Measurements from ENCODE around the gene IRF7.

- TF ChIP-seq CTCF (conservative IDR thresholded peaks at IDR 0.05; ENCODE audit: low read depth in 2 of 2) (no peak), EZH2phosphoT487 (IDR thresholded peaks at IDR 0.05; ENCODE audit: unreplicated experiment) (no peak), EZH2 (IDR thresholded peaks at IDR 0.05; ENCODE audit: low read depth, unreplicated experiment) (no peak), ZNF114 (CRISPR knock-in tag; IDR thresholded peaks at IDR 0.05) (no peak), REST (IDR thresholded peaks at IDR 0.05; ENCODE audit: unreplicated experiment) (no peak), CREB1 (CRISPR knock-in tag; IDR thresholded peaks at IDR 0.05; ENCODE audit: low read depth) (no peak), POLR2AphosphoS5 (IDR thresholded peaks at IDR 0.05; ENCODE audit: low read depth) (no peak), JUNB (IDR thresholded peaks at IDR 0.05; ENCODE audit: unreplicated experiment) (no peak), STAT1 (IDR thresholded peaks at IDR 0.05; ENCODE audit: unreplicated experiment) (no peak), ZNF331 (CRISPR knock-in tag; IDR thresholded peaks at IDR 0.05; ENCODE audit: low read depth) (no peak), ETS1 (IDR thresholded peaks at IDR 0.05) (no peak)
- TF ChIP-seq, protein P1, sequence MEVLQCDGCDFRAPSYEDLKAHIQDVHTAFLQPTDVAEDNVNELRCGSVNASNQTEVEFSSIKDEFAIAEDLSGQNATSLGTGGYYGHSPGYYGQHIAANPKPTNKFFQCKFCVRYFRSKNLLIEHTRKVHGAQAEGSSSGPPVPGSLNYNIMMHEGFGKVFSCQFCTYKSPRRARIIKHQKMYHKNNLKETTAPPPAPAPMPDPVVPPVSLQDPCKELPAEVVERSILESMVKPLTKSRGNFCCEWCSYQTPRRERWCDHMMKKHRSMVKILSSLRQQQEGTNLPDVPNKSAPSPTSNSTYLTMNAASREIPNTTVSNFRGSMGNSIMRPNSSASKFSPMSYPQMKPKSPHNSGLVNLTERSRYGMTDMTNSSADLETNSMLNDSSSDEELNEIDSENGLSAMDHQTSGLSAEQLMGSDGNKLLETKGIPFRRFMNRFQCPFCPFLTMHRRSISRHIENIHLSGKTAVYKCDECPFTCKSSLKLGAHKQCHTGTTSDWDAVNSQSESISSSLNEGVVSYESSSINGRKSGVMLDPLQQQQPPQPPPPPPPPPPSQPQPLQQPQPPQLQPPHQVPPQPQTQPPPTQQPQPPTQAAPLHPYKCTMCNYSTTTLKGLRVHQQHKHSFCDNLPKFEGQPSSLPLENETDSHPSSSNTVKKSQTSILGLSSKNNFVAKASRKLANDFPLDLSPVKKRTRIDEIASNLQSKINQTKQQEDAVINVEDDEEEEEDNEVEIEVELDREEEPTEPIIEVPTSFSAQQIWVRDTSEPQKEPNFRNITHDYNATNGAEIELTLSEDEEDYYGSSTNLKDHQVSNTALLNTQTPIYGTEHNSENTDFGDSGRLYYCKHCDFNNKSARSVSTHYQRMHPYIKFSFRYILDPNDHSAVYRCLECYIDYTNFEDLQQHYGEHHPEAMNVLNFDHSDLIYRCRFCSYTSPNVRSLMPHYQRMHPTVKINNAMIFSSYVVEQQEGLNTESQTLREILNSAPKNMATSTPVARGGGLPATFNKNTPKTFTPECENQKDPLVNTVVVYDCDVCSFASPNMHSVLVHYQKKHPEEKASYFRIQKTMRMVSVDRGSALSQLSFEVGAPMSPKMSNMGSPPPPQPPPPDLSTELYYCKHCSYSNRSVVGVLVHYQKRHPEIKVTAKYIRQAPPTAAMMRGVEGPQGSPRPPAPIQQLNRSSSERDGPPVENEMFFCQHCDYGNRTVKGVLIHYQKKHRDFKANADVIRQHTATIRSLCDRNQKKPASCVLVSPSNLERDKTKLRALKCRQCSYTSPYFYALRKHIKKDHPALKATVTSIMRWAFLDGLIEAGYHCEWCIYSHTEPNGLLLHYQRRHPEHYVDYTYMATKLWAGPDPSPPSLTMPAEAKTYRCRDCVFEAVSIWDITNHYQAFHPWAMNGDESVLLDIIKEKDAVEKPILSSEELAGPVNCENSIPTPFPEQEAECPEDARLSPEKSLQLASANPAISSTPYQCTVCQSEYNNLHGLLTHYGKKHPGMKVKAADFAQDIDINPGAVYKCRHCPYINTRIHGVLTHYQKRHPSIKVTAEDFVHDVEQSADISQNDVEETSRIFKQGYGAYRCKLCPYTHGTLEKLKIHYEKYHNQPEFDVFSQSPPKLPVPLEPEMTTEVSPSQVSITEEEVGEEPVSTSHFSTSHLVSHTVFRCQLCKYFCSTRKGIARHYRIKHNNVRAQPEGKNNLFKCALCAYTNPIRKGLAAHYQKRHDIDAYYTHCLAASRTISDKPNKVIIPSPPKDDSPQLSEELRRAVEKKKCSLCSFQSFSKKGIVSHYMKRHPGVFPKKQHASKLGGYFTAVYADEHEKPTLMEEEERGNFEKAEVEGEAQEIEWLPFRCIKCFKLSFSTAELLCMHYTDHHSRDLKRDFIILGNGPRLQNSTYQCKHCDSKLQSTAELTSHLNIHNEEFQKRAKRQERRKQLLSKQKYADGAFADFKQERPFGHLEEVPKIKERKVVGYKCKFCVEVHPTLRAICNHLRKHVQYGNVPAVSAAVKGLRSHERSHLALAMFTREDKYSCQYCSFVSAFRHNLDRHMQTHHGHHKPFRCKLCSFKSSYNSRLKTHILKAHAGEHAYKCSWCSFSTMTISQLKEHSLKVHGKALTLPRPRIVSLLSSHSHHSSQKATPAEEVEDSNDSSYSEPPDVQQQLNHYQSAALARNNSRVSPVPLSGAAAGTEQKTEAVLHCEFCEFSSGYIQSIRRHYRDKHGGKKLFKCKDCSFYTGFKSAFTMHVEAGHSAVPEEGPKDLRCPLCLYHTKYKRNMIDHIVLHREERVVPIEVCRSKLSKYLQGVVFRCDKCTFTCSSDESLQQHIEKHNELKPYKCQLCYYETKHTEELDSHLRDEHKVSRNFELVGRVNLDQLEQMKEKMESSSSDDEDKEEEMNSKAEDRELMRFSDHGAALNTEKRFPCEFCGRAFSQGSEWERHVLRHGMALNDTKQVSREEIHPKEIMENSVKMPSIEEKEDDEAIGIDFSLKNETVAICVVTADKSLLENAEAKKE (CRISPR knock-in tag; IDR thresholded peaks at IDR 0.05), result no peak
Observed at GRCh38 chr11:623349-623869, 7.7 kb upstream of the IRF7 start.
